GM12878 (cell line): Measurements from ENCODE around the gene PHF21B. TPM values are rescaled to one million over a fixed set of nuclear protein-coding genes. Genes with fewer than 3 reads are reported as not detected.

Source experiments
- ATAC-seq: fragments of 200-7000 bp; cut with Tn5 transposase; 3 replicates; pipeline ENCODE4 v1.9.1; 2020; ENCODE audit warnings: mild to moderate bottlenecking, moderate library complexity
- BruUV-seq: library from RNA; stranded (reverse); fragments of 400-500 nt; replicated peaks from 2 replicates; lab custom pipeline; 2021; lab: Mats Ljungman, UMichigan
- CTCF ChIA-PET: fragments of 300-600 bp; sonication (Branson Sonifier 250); formaldehyde crosslinking; extraction: SDS; loops from one replicate; lab custom pipeline; 2021; ENCODE audit warnings: inconsistent platforms; lab: Yijun Ruan, JAX
- POLR2A ChIA-PET: fragments of 350-600 bp; formaldehyde crosslinking; extraction: SDS; loops from one replicate; lab custom pipeline; 2021; ENCODE audit warnings: inconsistent platforms; lab: Charles Lee
- RAD21 ChIA-PET: fragments of 300-600 bp; sonication (Branson Sonifier 250); formaldehyde crosslinking; loops from one replicate; lab custom pipeline; 2023; ENCODE audit warnings: antibody characterized with exemption; ENCODE audit not compliant: unreplicated experiment; lab: Charles Lee
- SMC1A ChIA-PET: fragments of 300-600 bp; sonication (Branson Sonifier 250); formaldehyde crosslinking; loops from one replicate; lab custom pipeline; 2023; ENCODE audit not compliant: unreplicated experiment, uncharacterized antibody; lab: Charles Lee
- DNase-seq: peaks from one replicate; pipeline ENCODE4 v3.0.0-alpha.2; 2011; ENCODE audit warnings: low read depth, low spot score
- FAIRE-seq: peaks from 3 replicates; lab custom pipeline; 2011; peaks lifted over from hg19 to GRCh38; lab: Jason Lieb, UNC
- H2AFZ ChIP-seq: 2 replicates; pipeline ENCODE4 v1.6.0; 2011; ENCODE audit warnings: low read depth, low read length, control low read depth; ENCODE audit not compliant: control insufficient read depth
- H3K27ac ChIP-seq: 2 replicates; pipeline ENCODE4 v1.5.1; 2011; ENCODE audit warnings: control low read depth; ENCODE audit not compliant: control insufficient read depth, insufficient read depth
- H3K27me3 ChIP-seq, 2 experiments: replicated peaks in 1 of 2; 2 replicates each; pipeline versions ENCODE4 v1.6.0 to v1.6.1; 2011; ENCODE audit warnings: low read length in 1 of 2; ENCODE audit not compliant: control insufficient read depth in 2 of 2, insufficient read depth in 2 of 2
- H3K36me3 ChIP-seq, 2 experiments: 2 replicates each; pipeline ENCODE4 v1.5.1; 2011; ENCODE audit warnings: low read length in 1 of 2; ENCODE audit not compliant: control insufficient read depth in 2 of 2, insufficient read depth in 2 of 2
- H3K4me1 ChIP-seq: 2 replicates; pipeline ENCODE4 v1.6.1; 2011; ENCODE audit warnings: mild to moderate bottlenecking, low read length, moderate library complexity, mixed read lengths; ENCODE audit not compliant: control insufficient read depth, insufficient read depth
- H3K4me2 ChIP-seq: 2 replicates; pipeline ENCODE4 v1.6.0; 2011; ENCODE audit warnings: control low read depth; ENCODE audit not compliant: control insufficient read depth, insufficient read depth
- H3K4me3 ChIP-seq: fragments of 200-600 bp; sonication (generic); 2 replicates; pipeline ENCODE4 v1.5.1; 2016
- H3K79me2 ChIP-seq: 2 replicates; pipeline ENCODE4 v1.6.0; 2011; ENCODE audit warnings: low read length; ENCODE audit not compliant: control insufficient read depth, insufficient read depth
- H3K9ac ChIP-seq: 2 replicates; pipeline ENCODE4 v1.8.0; 2011; ENCODE audit warnings: low read length, control low read depth, mixed read lengths; ENCODE audit not compliant: control insufficient read depth, insufficient read depth
- H3K9me3 ChIP-seq: replicated peaks from 3 replicates; pipeline ENCODE4 v1.5.1; 2011; ENCODE audit warnings: mild to moderate bottlenecking, low read length; ENCODE audit not compliant: control insufficient read depth, insufficient read depth
- H4K20me1 ChIP-seq: 2 replicates; pipeline ENCODE4 v1.6.0; 2011; ENCODE audit not compliant: control insufficient read depth, insufficient read depth
- BACH1 ChIP-seq: fragments of 450-650 bp; IDR thresholded peaks from 2 replicates; pipeline ENCODE4 v1.6.1; 2017; ENCODE audit warnings: mild to moderate bottlenecking, borderline replicate concordance
- ESRRA ChIP-seq: IDR thresholded peaks from 2 replicates; pipeline ENCODE4 v1.6.1; 2012; ENCODE audit warnings: mild to moderate bottlenecking, low read length, improper control_type of control experiment
- ETV6 ChIP-seq, 2 experiments: fragments of 450-650 bp in 1 of 2; IDR thresholded peaks in 1 of 2; conservative IDR thresholded peaks in 1 of 2; 2 replicates each; pipeline ENCODE4 v1.6.1; 2014; ENCODE audit warnings: antibody characterized with exemption in 1 of 2, borderline replicate concordance in 1 of 2, low read depth in 1 of 2, mild to moderate bottlenecking in 1 of 2, moderate library complexity in 1 of 2
- KLF5 ChIP-seq: fragments of 450-650 bp; IDR thresholded peaks from 2 replicates; pipeline ENCODE4 v1.6.1; 2014; ENCODE audit warnings: mild to moderate bottlenecking; ENCODE audit not compliant: partially characterized antibody
- NFIC ChIP-seq: IDR thresholded peaks from 2 replicates; pipeline ENCODE4 v1.6.1; 2012; ENCODE audit warnings: low read depth, mild to moderate bottlenecking, inconsistent platforms, low read length, moderate library complexity
- NR2C2 ChIP-seq: IDR thresholded peaks from 2 replicates; pipeline ENCODE4 v1.6.1; 2011; ENCODE audit warnings: borderline replicate concordance, low read depth; ENCODE audit not compliant: control insufficient read depth, insufficient read length
- NR2F1 ChIP-seq: fragments of 450-650 bp; conservative IDR thresholded peaks from 2 replicates; pipeline ENCODE4 v1.6.1; 2017; ENCODE audit warnings: mild to moderate bottlenecking
- PAX5 ChIP-seq: IDR thresholded peaks from 2 replicates; pipeline ENCODE4 v1.6.1; 2011; ENCODE audit warnings: low read depth, low read length, borderline replicate concordance
- SIX5 ChIP-seq: IDR thresholded peaks from 2 replicates; pipeline ENCODE4 v1.6.1; 2011; ENCODE audit warnings: mild to moderate bottlenecking, low read depth, low read length, moderate library complexity; ENCODE audit not compliant: severe bottlenecking
- SMAD1 ChIP-seq: fragments of 450-650 bp; IDR thresholded peaks from 2 replicates; pipeline ENCODE4 v1.6.1; 2018; ENCODE audit warnings: mild to moderate bottlenecking, low read depth; ENCODE audit not compliant: partially characterized antibody
- SMARCA5 ChIP-seq: fragments of 450-650 bp; IDR thresholded peaks from 2 replicates; pipeline ENCODE4 v1.6.1; 2017; ENCODE audit warnings: mild to moderate bottlenecking
- SREBF1 ChIP-seq: IDR thresholded peaks from 2 replicates; pipeline ENCODE4 v1.6.1; 2012; ENCODE audit warnings: mild to moderate bottlenecking, low read length
- SUZ12 ChIP-seq: fragments of 200-600 bp; sonication (generic); IDR thresholded peaks from one replicate; pipeline ENCODE4 v1.6.1; 2018; ENCODE audit warnings: antibody characterized with exemption, mild to moderate bottlenecking; ENCODE audit not compliant: unreplicated experiment
- WGBS: methylation state at CpG from one replicate; pipeline ENCODE4 v1.1.6; 2016; ENCODE audit warnings: low lambda C conversion rate; ENCODE audit not compliant: insufficient replicate concordance, insufficient coverage; ENCODE audit errors: missing lambda C conversion rate; 5-methylcytosine and 5-hydroxymethylcytosine counted together
- in situ Hi-C: fragments of 300-500 bp; cut with MboI; formaldehyde crosslinking; loops from 9 replicates; pipeline ENCODE4 v1.14.3; 2018; ENCODE audit warnings: mixed read lengths
- intact Hi-C: fragments of 100-400 bp; cut with micrococcal nuclease; formaldehyde crosslinking; loops from one replicate; pipeline ENCODE4 v1.14.2; 2022; ENCODE audit not compliant: unreplicated experiment
- polyA plus RNA-seq, 11 experiments: library from polyadenylated mRNA; depleted of rRNA in 4 of 11; unstranded in 6 of 11; stranded (reverse) in 5 of 11; fragments of >200 nt; fragmentation: Nextera tagmentation in 4 of 11; fragmentation: Illumina TruSeq in 1 of 11; extraction: Ambion mirVana in 4 of 11; extraction: Trizol in 1 of 11; gene quantifications; 1 replicate in 1 of 11; 2 replicates in 10 of 11; pipeline versions ENCODE4 v1.2.1 to v1.2.3, GENCODE V29; 2011 to 2016; ENCODE audit warnings: inconsistent platforms in 2 of 11, missing spikeins in 2 of 11, low read depth in 1 of 11
- total RNA-seq, 4 experiments: library from RNA; depleted of rRNA in 3 of 4; stranded (reverse); fragments of >200 nt in 3 of 4; fragmentation: Illumina TruSeq in 1 of 4; extraction: Trizol in 1 of 4; gene quantifications; 2 replicates each; pipeline versions ENCODE4 v1.2.1 to v1.2.3, GENCODE V29; 2013 to 2021
- TF ChIP-seq, protein P1 (sequence below): fragments of 150-350 bp; IDR thresholded peaks from 2 replicates; pipeline ENCODE4 v1.6.1; 2014; ENCODE audit warnings: mild to moderate bottlenecking, low read depth, low read length
- TF ChIP-seq, protein P2 (sequence below): IDR thresholded peaks from 2 replicates; pipeline ENCODE4 v1.6.1; 2012; ENCODE audit warnings: low read depth, low read length, improper control_type of control experiment

The PHF21B gene
- total and polyA plus RNA-seq, 10 of the 15 experiments (the other 5 are each of a cell fraction or from before 2014, with no cell fraction given): 0.03 to 0.35 TPM; not detected in 8

DNA sequence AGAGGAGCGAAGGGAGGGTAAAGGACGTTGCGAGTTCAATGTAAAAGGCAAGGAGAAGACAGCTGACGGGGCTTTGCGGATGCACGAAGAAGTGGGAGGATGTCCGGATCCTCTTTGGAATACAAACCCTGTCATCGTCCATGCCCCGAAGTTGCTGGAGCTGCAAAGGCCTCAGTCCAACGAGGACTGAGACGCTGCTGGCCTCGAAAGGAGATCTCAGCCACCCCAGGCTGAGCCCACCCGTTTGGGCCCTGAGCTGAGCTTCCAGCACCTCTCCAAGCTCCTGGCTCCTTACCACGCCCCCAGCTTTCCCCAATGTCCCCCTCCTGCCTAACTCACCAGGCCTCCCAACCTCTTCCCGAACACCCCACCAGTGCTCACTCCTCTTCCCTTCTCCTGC lies 46.1 kb upstream of the PHF21B start:
- intact Hi-C loops: no loop called here
- Histone ChIP-seq H4K20me1 (no peaks in the 10 kb centered on the region), H3K4me2 (no peak overlapping the region)
- in situ Hi-C loops: no loop called here
- no TSS peak for BruUV-seq
- TF ChIP-seq, protein P1, sequence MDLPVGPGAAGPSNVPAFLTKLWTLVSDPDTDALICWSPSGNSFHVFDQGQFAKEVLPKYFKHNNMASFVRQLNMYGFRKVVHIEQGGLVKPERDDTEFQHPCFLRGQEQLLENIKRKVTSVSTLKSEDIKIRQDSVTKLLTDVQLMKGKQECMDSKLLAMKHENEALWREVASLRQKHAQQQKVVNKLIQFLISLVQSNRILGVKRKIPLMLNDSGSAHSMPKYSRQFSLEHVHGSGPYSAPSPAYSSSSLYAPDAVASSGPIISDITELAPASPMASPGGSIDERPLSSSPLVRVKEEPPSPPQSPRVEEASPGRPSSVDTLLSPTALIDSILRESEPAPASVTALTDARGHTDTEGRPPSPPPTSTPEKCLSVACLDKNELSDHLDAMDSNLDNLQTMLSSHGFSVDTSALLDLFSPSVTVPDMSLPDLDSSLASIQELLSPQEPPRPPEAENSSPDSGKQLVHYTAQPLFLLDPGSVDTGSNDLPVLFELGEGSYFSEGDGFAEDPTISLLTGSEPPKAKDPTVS: no peak
- TF ChIP-seq NFIC (no peak), ESRRA (no peak), SMARCA5 (no peak), NR2F1 (no peak), PAX5 (no peak), BACH1 (no peak), SIX5 (no peak), NR2C2 (no peak), SUZ12 (no peak), SREBF1 (no peak), KLF5 (no peak), SMAD1 (no peak), ETV6 (conservative IDR thresholded peaks at IDR 0.05 in 1 of 2, IDR thresholded peaks at IDR 0.05 in 1 of 2; ENCODE audit: borderline replicate concordance in 1 of 2, low read depth in 1 of 2) (no peak)
- TF ChIP-seq, protein P2, sequence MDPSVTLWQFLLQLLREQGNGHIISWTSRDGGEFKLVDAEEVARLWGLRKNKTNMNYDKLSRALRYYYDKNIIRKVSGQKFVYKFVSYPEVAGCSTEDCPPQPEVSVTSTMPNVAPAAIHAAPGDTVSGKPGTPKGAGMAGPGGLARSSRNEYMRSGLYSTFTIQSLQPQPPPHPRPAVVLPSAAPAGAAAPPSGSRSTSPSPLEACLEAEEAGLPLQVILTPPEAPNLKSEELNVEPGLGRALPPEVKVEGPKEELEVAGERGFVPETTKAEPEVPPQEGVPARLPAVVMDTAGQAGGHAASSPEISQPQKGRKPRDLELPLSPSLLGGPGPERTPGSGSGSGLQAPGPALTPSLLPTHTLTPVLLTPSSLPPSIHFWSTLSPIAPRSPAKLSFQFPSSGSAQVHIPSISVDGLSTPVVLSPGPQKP: no peak
- TF ChIP-seq, all 136 proteins: peak for 0
- no peak overlapping the region for H3K4me3 ChIP-seq
- no peaks in the 10 kb centered on the region for H3K79me2 ChIP-seq
- no peaks in the 10 kb centered on the region for H3K4me1 ChIP-seq
- no peak overlapping the region for H3K9ac ChIP-seq
- H3K27ac ChIP-seq: no peak overlapping the region
- no peak for ATAC-seq
- no peaks in the 10 kb centered on the region for H3K9me3 ChIP-seq
- ChIA-PET SMC1A (no interaction called here), RAD21 (no interaction called here), POLR2A (no interaction called here), CTCF (no interaction called here)
- no peaks in the 10 kb centered on the region; a peak in 3 of 4 replicates for H3K27me3 ChIP-seq
- no peak for DNase-seq
- no peak overlapping the region for H2AFZ ChIP-seq
- FAIRE-seq: no peak
- no peaks in the 10 kb centered on the region for H3K36me3 ChIP-seq
- 43% methylated on average over 15 of the region's 15 CpGs for WGBS
